Measurements from ENCODE around the gene ATF6.
A peak's percentile ranks its signal among the peaks of the same experiment; 100 is the strongest.

The ATF6 gene

GRCh38 chr1:161727256-161727924 lies 38.7 kb upstream of the ATF6 start:
- no peak for DNase-seq
- H3K4me1 Mint-ChIP-seq (ENCODE audit: low read depth): peaks cover 56% of the 10 kb centered on the region
- H3K27ac Mint-ChIP-seq: peak overlapping the region; percentile 76
- peaks cover 18% of the 10 kb centered on the region for H3K27me3 Mint-ChIP-seq
- H3K9me3 Mint-ChIP-seq: no peaks in the 10 kb centered on the region
- no peaks in the 10 kb centered on the region for H3K36me3 Mint-ChIP-seq (ENCODE audit: low read depth)
- H3K4me3 Mint-ChIP-seq: peak overlapping the region; percentile 74

GRCh38 chr1:161728376-161729226 lies 37.5 kb upstream of the ATF6 start:
- Mint-ChIP-seq H3K36me3 (ENCODE audit: low read depth) (no peaks in the 10 kb centered on the region), H3K9me3 (no peaks in the 10 kb centered on the region), H3K4me1 (ENCODE audit: low read depth) (peaks cover 56% of the 10 kb centered on the region), H3K27me3 (peaks cover 18% of the 10 kb centered on the region), H3K4me3 (no peak overlapping the region), H3K27ac (no peak overlapping the region)
- DNase-seq: no peak

- DNase-seq: peak; percentile 60
- peak overlapping the region; percentile 91 for H3K27ac Mint-ChIP-seq
- H3K4me1 Mint-ChIP-seq (ENCODE audit: low read depth): peaks cover 53% of the 10 kb centered on the region
- H3K27me3 Mint-ChIP-seq: peaks cover 8% of the 10 kb centered on the region
- H3K36me3 Mint-ChIP-seq (ENCODE audit: low read depth): no peaks in the 10 kb centered on the region
- no peaks in the 10 kb centered on the region for H3K9me3 Mint-ChIP-seq
- peak overlapping the region; percentile 26 for H3K4me3 Mint-ChIP-seq
Measured at GRCh38 chr1:161730050-161730564, 36.0 kb upstream of the ATF6 start.

GRCh38 chr1:161731241-161731640 lies 34.9 kb upstream of the ATF6 start:
- Mint-ChIP-seq H3K4me1 (ENCODE audit: low read depth) (peaks cover 54% of the 10 kb centered on the region), H3K9me3 (no peaks in the 10 kb centered on the region), H3K27ac (no peak overlapping the region), H3K36me3 (ENCODE audit: low read depth) (no peaks in the 10 kb centered on the region), H3K27me3 (no peaks in the 10 kb centered on the region), H3K4me3 (no peak overlapping the region)
- no peak for DNase-seq

- H3K36me3 Mint-ChIP-seq (ENCODE audit: low read depth): no peaks in the 10 kb centered on the region
Measured at GRCh38 chr1:161731981-161732718, 34.0 kb upstream of the ATF6 start.

GRCh38 chr1:161733526-161733925 lies 32.6 kb upstream of the ATF6 start:
- Mint-ChIP-seq H3K4me3 (no peak overlapping the region), H3K9me3 (no peaks in the 10 kb centered on the region), H3K27ac (no peak overlapping the region), H3K36me3 (ENCODE audit: low read depth) (no peaks in the 10 kb centered on the region), H3K4me1 (ENCODE audit: low read depth) (peaks cover 54% of the 10 kb centered on the region), H3K27me3 (no peaks in the 10 kb centered on the region)
- no peak for DNase-seq

More at GRCh38 chr1:161731981-161732718, 34.0 kb upstream of the ATF6 start:
- no peak for DNase-seq
- H3K4me1 Mint-ChIP-seq (ENCODE audit: low read depth): peaks cover 58% of the 10 kb centered on the region
- no peaks in the 10 kb centered on the region for H3K27me3 Mint-ChIP-seq
- H3K27ac Mint-ChIP-seq: no peak overlapping the region
- no peak overlapping the region for H3K4me3 Mint-ChIP-seq
- no peaks in the 10 kb centered on the region for H3K9me3 Mint-ChIP-seq

- Mint-ChIP-seq H3K4me3 (no peak overlapping the region), H3K27ac (no peak overlapping the region), H3K36me3 (ENCODE audit: low read depth) (no peaks in the 10 kb centered on the region), H3K9me3 (no peaks in the 10 kb centered on the region), H3K4me1 (ENCODE audit: low read depth) (peaks cover 51% of the 10 kb centered on the region), H3K27me3 (no peaks in the 10 kb centered on the region)
- no peak for DNase-seq
Measured at GRCh38 chr1:161735837-161736236, 30.3 kb upstream of the ATF6 start.

GRCh38 chr1:161736335-161736969 lies 29.7 kb upstream of the ATF6 start:
- Mint-ChIP-seq H3K36me3 (ENCODE audit: low read depth) (no peaks in the 10 kb centered on the region), H3K4me3 (no peak overlapping the region), H3K4me1 (ENCODE audit: low read depth) (peaks cover 49% of the 10 kb centered on the region), H3K27ac (peak overlapping the region; percentile 81), H3K9me3 (no peaks in the 10 kb centered on the region), H3K27me3 (no peaks in the 10 kb centered on the region)
- DNase-seq: no peak

GRCh38 chr1:161737625-161738024 lies 28.5 kb upstream of the ATF6 start:
- Mint-ChIP-seq H3K4me3 (no peak overlapping the region), H3K27me3 (no peaks in the 10 kb centered on the region), H3K9me3 (no peaks in the 10 kb centered on the region), H3K27ac (no peak overlapping the region), H3K36me3 (ENCODE audit: low read depth) (no peaks in the 10 kb centered on the region), H3K4me1 (ENCODE audit: low read depth) (peaks cover 48% of the 10 kb centered on the region)
- DNase-seq: no peak

- H3K27ac Mint-ChIP-seq: peak overlapping the region; percentile 50
Measured at GRCh38 chr1:161738627-161739287, 27.4 kb upstream of the ATF6 start.

GRCh38 chr1:161739865-161740566 lies 26.1 kb upstream of the ATF6 start:
- no peaks in the 10 kb centered on the region for H3K36me3 Mint-ChIP-seq (ENCODE audit: low read depth)
- H3K27me3 Mint-ChIP-seq: no peaks in the 10 kb centered on the region
- H3K4me1 Mint-ChIP-seq (ENCODE audit: low read depth): peaks cover 65% of the 10 kb centered on the region
- no peak overlapping the region for H3K4me3 Mint-ChIP-seq
- H3K27ac Mint-ChIP-seq: no peak overlapping the region
- H3K9me3 Mint-ChIP-seq: no peaks in the 10 kb centered on the region
- no peak for DNase-seq

More at GRCh38 chr1:161738627-161739287, 27.4 kb upstream of the ATF6 start:
- Mint-ChIP-seq H3K4me3 (no peak overlapping the region), H3K4me1 (ENCODE audit: low read depth) (peaks cover 53% of the 10 kb centered on the region), H3K9me3 (no peaks in the 10 kb centered on the region), H3K27me3 (no peaks in the 10 kb centered on the region), H3K36me3 (ENCODE audit: low read depth) (no peaks in the 10 kb centered on the region)
- peak; percentile 63 for DNase-seq

GRCh38 chr1:161740921-161741320 lies 25.2 kb upstream of the ATF6 start:
- Mint-ChIP-seq H3K27me3 (no peaks in the 10 kb centered on the region), H3K4me1 (ENCODE audit: low read depth) (peaks cover 65% of the 10 kb centered on the region), H3K9me3 (no peaks in the 10 kb centered on the region), H3K36me3 (ENCODE audit: low read depth) (no peaks in the 10 kb centered on the region), H3K27ac (no peak overlapping the region), H3K4me3 (no peak overlapping the region)
- no peak for DNase-seq

- no peaks in the 10 kb centered on the region for H3K36me3 Mint-ChIP-seq (ENCODE audit: low read depth)
- H3K9me3 Mint-ChIP-seq: no peaks in the 10 kb centered on the region
- H3K4me1 Mint-ChIP-seq (ENCODE audit: low read depth): peaks cover 58% of the 10 kb centered on the region
- no peak overlapping the region for H3K4me3 Mint-ChIP-seq
- H3K27ac Mint-ChIP-seq: peak overlapping the region; percentile 68
- DNase-seq: no peak
- no peaks in the 10 kb centered on the region for H3K27me3 Mint-ChIP-seq
Measured at GRCh38 chr1:161743231-161743630, 22.9 kb upstream of the ATF6 start.

Measured in activated T-cell treated with anti-CD3 and anti-CD28 coated beads, Interleukin-2, amount 50 U/mL, for 24 hours (primary cell).